A673 (cell line): ENCODE results near the gene ATF6. TPM values are rescaled to one million over a fixed set of nuclear protein-coding genes. Genes with fewer than 3 reads are reported as not detected.
A peak's percentile ranks its signal among the peaks of the same experiment; 100 is the strongest.

Source experiments
- BruUV-seq: library from RNA; stranded (reverse); fragments of 400-500 nt; replicated peaks from 2 replicates; lab custom pipeline; 2021; lab: Mats Ljungman, UMichigan
- CTCF ChIA-PET: fragments of 300-600 bp; sonication (Branson Sonifier 250); formaldehyde crosslinking; loops from one replicate; lab custom pipeline; 2022; ENCODE audit warnings: antibody characterized with exemption; lab: Charles Lee
- POLR2A ChIA-PET: fragments of 300-600 bp; sonication (Branson Sonifier 250); formaldehyde crosslinking; loops from one replicate; lab custom pipeline; 2022; ENCODE audit warnings: antibody characterized with exemption; ENCODE audit not compliant: low non-redundant PET; lab: Charles Lee
- DNase-seq: peaks from one replicate; pipeline ENCODE4 v3.0.0-alpha.2; 2015; ENCODE audit warnings: low spot score
- H3K27ac ChIP-seq: fragments of 200-600 bp; sonication (generic); 2 replicates; pipeline ENCODE4 v1.5.1; 2016; ENCODE audit warnings: mixed run types, low read depth, mild to moderate bottlenecking, mixed read lengths, antibody characterized with exemption, low read length; ENCODE audit not compliant: poor library complexity, severe bottlenecking
- H3K27me3 ChIP-seq: fragments of 200-600 bp; sonication (generic); replicated peaks from 2 replicates; pipeline ENCODE4 v1.6.1; 2017; ENCODE audit warnings: mixed run types, low read depth, mild to moderate bottlenecking, mixed read lengths, antibody characterized with exemption, low read length; ENCODE audit not compliant: insufficient read depth, poor library complexity
- H3K36me3 ChIP-seq: fragments of 200-600 bp; sonication (generic); 2 replicates; pipeline ENCODE4 v1.6.1; 2016; ENCODE audit warnings: mixed run types, mild to moderate bottlenecking, mixed read lengths, antibody characterized with exemption, low read length; ENCODE audit not compliant: insufficient read depth, poor library complexity, severe bottlenecking
- H3K4me1 ChIP-seq: fragments of 200-600 bp; sonication (generic); 2 replicates; pipeline ENCODE4 v1.6.1; 2017; ENCODE audit warnings: mixed run types, mild to moderate bottlenecking, mixed read lengths, antibody characterized with exemption, low read length; ENCODE audit not compliant: insufficient read depth, poor library complexity, severe bottlenecking
- H3K4me3 ChIP-seq: fragments of 200-600 bp; sonication (generic); 2 replicates; pipeline ENCODE4 v1.5.1; 2016; ENCODE audit warnings: low read depth, mixed run types, mild to moderate bottlenecking, mixed read lengths, low read length; ENCODE audit not compliant: poor library complexity, severe bottlenecking
- H3K9me3 ChIP-seq: fragments of 200-600 bp; sonication (generic); 2 replicates; pipeline ENCODE4 v1.6.1; 2016; ENCODE audit warnings: mixed run types, low read depth, mild to moderate bottlenecking, mixed read lengths, antibody characterized with exemption, low read length; ENCODE audit not compliant: poor library complexity, severe bottlenecking
- EZH2 ChIP-seq: fragments of 200-600 bp; sonication (generic); IDR thresholded peaks from 2 replicates; pipeline ENCODE4 v1.6.1; 2017; ENCODE audit warnings: borderline replicate concordance, low read depth, mild to moderate bottlenecking, mixed read lengths, antibody characterized with exemption, low read length; ENCODE audit not compliant: poor library complexity, severe bottlenecking
- intact Hi-C: fragments of 100-400 bp; cut with micrococcal nuclease; formaldehyde crosslinking; loops from one replicate; pipeline ENCODE4 v1.10.0; 2022; ENCODE audit not compliant: unreplicated experiment
- total RNA-seq: library from RNA; stranded (reverse); gene quantifications from 2 replicates; pipeline ENCODE4 v1.2.3, GENCODE V29; 2021
- TF ChIP-seq, protein P1 (sequence below): fragments of 300-800, 200-600 bp; sonication (generic); conservative IDR thresholded peaks from 2 replicates; pipeline ENCODE4 v1.5.1; 2017; ENCODE audit warnings: low read depth, mild to moderate bottlenecking, antibody characterized with exemption, low read length, moderate library complexity, mixed read lengths

Gene ATF6
- total RNA-seq, 1 experiment from 2014 or later: 21.8 TPM

DNA sequence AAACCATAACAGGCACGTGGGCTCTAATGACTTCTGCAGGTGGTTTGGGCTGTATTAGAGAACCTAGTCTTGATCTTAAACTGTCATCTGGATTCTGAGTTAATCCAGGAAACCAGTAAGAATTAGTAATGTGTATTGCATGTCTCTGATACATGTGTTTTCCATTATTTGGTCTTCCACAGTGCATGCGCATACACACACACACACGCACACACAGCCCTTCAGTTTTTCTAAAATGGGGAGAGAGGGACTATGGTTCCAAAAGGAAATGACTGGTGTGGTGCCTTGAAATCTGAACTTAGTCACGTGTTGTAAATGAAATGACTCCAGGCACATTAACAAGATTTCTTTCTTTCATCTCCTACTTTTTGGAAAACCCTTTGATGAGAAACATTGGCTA is 190.0 kb downstream of the ATF6 start:
- ChIA-PET CTCF (no interaction called here), POLR2A (no interaction called here)
- Histone ChIP-seq H3K27ac (peak overlapping the region; percentile 54), H3K4me1 (peaks cover 20% of the 10 kb centered on the region), H3K4me3 (no peak overlapping the region), H3K36me3 (no peaks in the 10 kb centered on the region), H3K9me3 (no peaks in the 10 kb centered on the region), H3K27me3 (no peaks in the 10 kb centered on the region)
- DNase-seq: peak; percentile 85
- TF ChIP-seq EZH2: no peak
- TF ChIP-seq, protein P1, sequence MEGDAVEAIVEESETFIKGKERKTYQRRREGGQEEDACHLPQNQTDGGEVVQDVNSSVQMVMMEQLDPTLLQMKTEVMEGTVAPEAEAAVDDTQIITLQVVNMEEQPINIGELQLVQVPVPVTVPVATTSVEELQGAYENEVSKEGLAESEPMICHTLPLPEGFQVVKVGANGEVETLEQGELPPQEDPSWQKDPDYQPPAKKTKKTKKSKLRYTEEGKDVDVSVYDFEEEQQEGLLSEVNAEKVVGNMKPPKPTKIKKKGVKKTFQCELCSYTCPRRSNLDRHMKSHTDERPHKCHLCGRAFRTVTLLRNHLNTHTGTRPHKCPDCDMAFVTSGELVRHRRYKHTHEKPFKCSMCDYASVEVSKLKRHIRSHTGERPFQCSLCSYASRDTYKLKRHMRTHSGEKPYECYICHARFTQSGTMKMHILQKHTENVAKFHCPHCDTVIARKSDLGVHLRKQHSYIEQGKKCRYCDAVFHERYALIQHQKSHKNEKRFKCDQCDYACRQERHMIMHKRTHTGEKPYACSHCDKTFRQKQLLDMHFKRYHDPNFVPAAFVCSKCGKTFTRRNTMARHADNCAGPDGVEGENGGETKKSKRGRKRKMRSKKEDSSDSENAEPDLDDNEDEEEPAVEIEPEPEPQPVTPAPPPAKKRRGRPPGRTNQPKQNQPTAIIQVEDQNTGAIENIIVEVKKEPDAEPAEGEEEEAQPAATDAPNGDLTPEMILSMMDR: no peak
- no TSS peak for BruUV-seq
- intact Hi-C loops: no loop called here

DNA sequence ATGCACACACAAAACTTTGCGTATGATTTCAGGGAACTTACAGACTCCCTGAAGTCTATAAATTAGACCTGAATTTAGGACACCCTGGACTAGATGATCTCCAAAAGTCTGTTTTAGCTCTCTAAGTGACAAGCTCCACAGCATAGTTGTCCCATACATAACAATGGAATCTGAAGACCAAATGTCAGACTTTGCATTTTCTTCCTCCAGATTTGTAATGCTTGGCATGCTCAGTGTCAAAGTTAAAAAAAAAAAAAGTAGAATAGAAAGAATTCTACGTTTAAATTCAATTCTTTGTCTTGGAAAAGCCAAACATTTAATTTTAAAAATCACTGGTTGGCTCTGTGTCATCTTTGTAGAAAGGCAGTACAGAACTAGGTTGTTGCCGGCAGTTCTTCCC is 190.8 kb downstream of the ATF6 start:
- intact Hi-C loops: no loop called here
- POLR2A ChIA-PET: no interaction called here

DNA sequence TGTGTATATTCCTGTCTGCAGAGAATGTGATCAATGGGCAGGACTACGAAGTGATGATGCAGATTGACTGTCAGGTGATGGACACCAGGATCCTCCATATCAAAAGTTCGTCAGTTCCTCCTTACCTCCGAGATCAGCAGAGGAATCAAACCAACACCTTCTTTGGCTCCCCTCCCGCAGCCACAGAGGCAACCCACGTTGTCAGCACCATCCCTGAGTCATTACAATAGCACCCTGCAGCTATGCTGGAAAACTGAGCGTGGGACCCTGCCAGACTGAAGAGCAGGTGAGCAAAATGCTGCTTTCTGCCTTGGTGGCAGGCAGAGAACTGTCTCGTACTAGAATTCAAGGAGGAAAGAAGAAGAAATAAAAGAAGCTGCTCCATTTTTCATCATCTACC is 192.3 kb downstream of the ATF6 start:
- no peak for DNase-seq
- no TSS peak for BruUV-seq
- intact Hi-C loops: no loop called here
- H3K4me1 ChIP-seq: peaks cover 41% of the 10 kb centered on the region
- H3K36me3 ChIP-seq: no peaks in the 10 kb centered on the region
- H3K27ac ChIP-seq: no peak overlapping the region
- no peaks in the 10 kb centered on the region for H3K27me3 ChIP-seq
- CTCF ChIA-PET: no interaction called here
- POLR2A ChIA-PET: no interaction called here
- TF ChIP-seq EZH2: no peak
- TF ChIP-seq, protein P1: no peak
- no peaks in the 10 kb centered on the region for H3K9me3 ChIP-seq
- H3K4me3 ChIP-seq: no peak overlapping the region

More for the DNA sequence above, 190.8 kb downstream of the ATF6 start:
- Histone ChIP-seq H3K4me1 (peaks cover 28% of the 10 kb centered on the region), H3K9me3 (no peaks in the 10 kb centered on the region), H3K36me3 (no peaks in the 10 kb centered on the region), H3K27me3 (no peaks in the 10 kb centered on the region), H3K4me3 (no peak overlapping the region), H3K27ac (peak overlapping the region; percentile 54)
- BruUV-seq: no TSS peak
- CTCF ChIA-PET: no interaction called here
- no peak for TF ChIP-seq EZH2
- TF ChIP-seq, protein P1: no peak
- no peak for DNase-seq
